Neural cell (in vitro differentiated cells): Measurements from ENCODE around the gene SIPA1. TPM values are rescaled to one million over a fixed set of nuclear protein-coding genes. Genes with fewer than 3 reads are reported as not detected.

Source experiments
- H2AFZ ChIP-seq: fragments of 200-600, 300-800 bp; sonication (generic), shearing (Covaris generic); 2 replicates; pipeline ENCODE4 v1.6.0; 2014; ENCODE audit warnings: low read depth, mild to moderate bottlenecking, antibody characterized with exemption, low read length, moderate library complexity
- H3F3A ChIP-seq: fragments of 200-600 bp; shearing (Covaris generic); 2 replicates; pipeline ENCODE4 v1.6.1; 2016; ENCODE audit warnings: mild to moderate bottlenecking, moderate library complexity, mixed read lengths, antibody characterized with exemption, low read length; ENCODE audit not compliant: insufficient read depth, poor library complexity, severe bottlenecking
- H3K27ac ChIP-seq: fragments of 200-600, 300-800 bp; sonication (generic), shearing (Covaris generic); 2 replicates; pipeline ENCODE4 v1.5.1; 2014; ENCODE audit warnings: mild to moderate bottlenecking, low read length, moderate library complexity
- H3K27me3 ChIP-seq: fragments of 300-800, 200-600 bp; sonication (generic), shearing (Covaris generic); 2 replicates; pipeline ENCODE4 v1.6.0; 2014; ENCODE audit warnings: mild to moderate bottlenecking, low read depth, low read length, moderate library complexity; ENCODE audit not compliant: insufficient read depth
- H3K36me3 ChIP-seq: fragments of 300-800, 200-600 bp; sonication (generic), shearing (Covaris generic); 2 replicates; pipeline ENCODE4 v1.5.1; 2014; ENCODE audit warnings: mild to moderate bottlenecking, antibody characterized with exemption, low read length, moderate library complexity; ENCODE audit not compliant: insufficient read depth
- H3K4me2 ChIP-seq: fragments of 300-800, 200-600 bp; sonication (generic), shearing (Covaris generic); 2 replicates; pipeline ENCODE4 v1.6.0; 2014; ENCODE audit warnings: mild to moderate bottlenecking, low read length
- H3K4me3 ChIP-seq: fragments of 300-800, 200-600 bp; sonication (generic), shearing (Covaris generic); 2 replicates; pipeline ENCODE4 v1.5.1; 2014; ENCODE audit warnings: mild to moderate bottlenecking, low read length, moderate library complexity
- H3K79me2 ChIP-seq: fragments of 200-600 bp; shearing (Covaris generic); replicated peaks from 2 replicates; pipeline ENCODE4 v1.6.0; 2014; ENCODE audit warnings: mild to moderate bottlenecking, low read length, moderate library complexity; ENCODE audit not compliant: insufficient read depth
- H3K9ac ChIP-seq: fragments of 300-800, 200-600 bp; sonication (generic), shearing (Covaris generic); 2 replicates; pipeline ENCODE4 v1.6.1; 2016; ENCODE audit warnings: mild to moderate bottlenecking, low read length, mixed read lengths
- H3K9me2 ChIP-seq: fragments of 200-600 bp; shearing (Covaris generic); 2 replicates; pipeline ENCODE4 v1.6.1; 2016; ENCODE audit warnings: mild to moderate bottlenecking, low read length, mixed read lengths; ENCODE audit not compliant: insufficient read depth
- H3K9me3 ChIP-seq: fragments of 200-600, 300-800 bp; sonication (generic), shearing (Covaris generic); 2 replicates; pipeline ENCODE4 v1.6.1; 2016; ENCODE audit warnings: mild to moderate bottlenecking, mixed run types, low read length, moderate library complexity, mixed read lengths
- H4K20me1 ChIP-seq: fragments of 200-600 bp; shearing (Covaris generic); 2 replicates; pipeline ENCODE4 v1.6.1; 2016; ENCODE audit warnings: mild to moderate bottlenecking, mixed run types; ENCODE audit not compliant: insufficient read depth
- CTCF ChIP-seq: fragments of 450-650 bp; IDR thresholded peaks from 2 replicates; pipeline ENCODE4 v1.5.1; 2014; ENCODE audit warnings: antibody characterized with exemption, mild to moderate bottlenecking, moderate library complexity; ENCODE audit not compliant: poor library complexity, severe bottlenecking
- EP300 ChIP-seq: fragments of 450-650 bp; conservative IDR thresholded peaks from 2 replicates; pipeline ENCODE4 v1.6.1; 2014; ENCODE audit warnings: antibody characterized with exemption, mild to moderate bottlenecking, moderate library complexity; ENCODE audit not compliant: poor library complexity, severe bottlenecking
- EZH2 ChIP-seq: fragments of 200-600, 300-800 bp; shearing (Covaris generic), sonication (generic); IDR thresholded peaks from 2 replicates; pipeline ENCODE4 v1.6.1; 2014; ENCODE audit warnings: antibody characterized with exemption, low read length, borderline replicate concordance, mild to moderate bottlenecking; ENCODE audit not compliant: insufficient read depth, poor library complexity, severe bottlenecking
- MXI1 ChIP-seq: fragments of 450-650 bp; conservative IDR thresholded peaks from 2 replicates; pipeline ENCODE4 v1.6.1; 2014; ENCODE audit warnings: antibody characterized with exemption, mild to moderate bottlenecking; ENCODE audit not compliant: poor library complexity, severe bottlenecking
- POLR2AphosphoS5 ChIP-seq: IDR thresholded peaks from 2 replicates; pipeline ENCODE4 v1.6.1; 2012
- RAD21 ChIP-seq: fragments of 450-650 bp; conservative IDR thresholded peaks from 2 replicates; pipeline ENCODE4 v1.6.1; 2014; ENCODE audit warnings: antibody characterized with exemption, mild to moderate bottlenecking, moderate library complexity
- SMC3 ChIP-seq: fragments of 450-650 bp; conservative IDR thresholded peaks from 2 replicates; pipeline ENCODE4 v1.6.1; 2014; ENCODE audit warnings: antibody characterized with exemption, mild to moderate bottlenecking, moderate library complexity; ENCODE audit not compliant: poor library complexity
- TAF1 ChIP-seq: IDR thresholded peaks from 2 replicates; pipeline ENCODE4 v1.6.1; 2012; ENCODE audit warnings: low read depth
- polyA plus RNA-seq: library from polyadenylated mRNA; depleted of rRNA; stranded (reverse); fragments of >200 nt; gene quantifications from 2 replicates; pipeline ENCODE4 v1.2.3, GENCODE V29; 2014
- TF ChIP-seq, protein P1 (sequence below): IDR thresholded peaks from 2 replicates; pipeline ENCODE4 v1.6.1; 2012; ENCODE audit warnings: borderline replicate concordance

The SIPA1 gene
- polyA plus RNA-seq, 1 donor from 2014 or later: 6.5 TPM

DNA sequence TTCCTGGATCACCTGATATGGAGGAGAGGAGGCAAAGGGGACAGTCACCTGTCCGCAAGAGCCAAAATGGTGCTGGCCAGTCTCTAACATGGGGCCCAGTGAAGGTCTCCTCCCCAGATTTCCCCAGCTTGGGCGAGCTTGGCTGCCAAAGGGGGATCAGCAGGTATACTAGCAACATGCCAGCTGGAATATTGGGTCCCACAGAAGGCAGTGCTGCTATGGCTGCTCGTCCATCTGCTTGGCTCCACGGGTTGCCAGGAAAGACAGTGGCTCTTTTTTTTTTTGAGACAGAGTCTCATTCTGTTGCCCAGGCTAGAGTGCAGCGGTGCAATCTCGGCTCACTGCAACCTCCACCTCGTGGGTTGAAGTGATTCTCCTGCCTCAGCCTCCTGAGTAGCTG lies 61.4 kb downstream of the SIPA1 start:
- Histone ChIP-seq H3K27me3 (no peaks in the 10 kb centered on the region), H2AFZ (no peak overlapping the region), H3K4me3 (no peak overlapping the region), H3K9me3 (no peaks in the 10 kb centered on the region), H3K9ac (no peak overlapping the region), H3F3A (no peaks in the 10 kb centered on the region), H3K9me2 (no peaks in the 10 kb centered on the region), H3K27ac (no peak overlapping the region), H3K79me2 (no peaks in the 10 kb centered on the region), H3K36me3 (no peaks in the 10 kb centered on the region), H3K4me2 (no peak overlapping the region), H4K20me1 (no peaks in the 10 kb centered on the region)
- no peak for TF ChIP-seq POLR2AphosphoS5
- TF ChIP-seq, protein P1, sequence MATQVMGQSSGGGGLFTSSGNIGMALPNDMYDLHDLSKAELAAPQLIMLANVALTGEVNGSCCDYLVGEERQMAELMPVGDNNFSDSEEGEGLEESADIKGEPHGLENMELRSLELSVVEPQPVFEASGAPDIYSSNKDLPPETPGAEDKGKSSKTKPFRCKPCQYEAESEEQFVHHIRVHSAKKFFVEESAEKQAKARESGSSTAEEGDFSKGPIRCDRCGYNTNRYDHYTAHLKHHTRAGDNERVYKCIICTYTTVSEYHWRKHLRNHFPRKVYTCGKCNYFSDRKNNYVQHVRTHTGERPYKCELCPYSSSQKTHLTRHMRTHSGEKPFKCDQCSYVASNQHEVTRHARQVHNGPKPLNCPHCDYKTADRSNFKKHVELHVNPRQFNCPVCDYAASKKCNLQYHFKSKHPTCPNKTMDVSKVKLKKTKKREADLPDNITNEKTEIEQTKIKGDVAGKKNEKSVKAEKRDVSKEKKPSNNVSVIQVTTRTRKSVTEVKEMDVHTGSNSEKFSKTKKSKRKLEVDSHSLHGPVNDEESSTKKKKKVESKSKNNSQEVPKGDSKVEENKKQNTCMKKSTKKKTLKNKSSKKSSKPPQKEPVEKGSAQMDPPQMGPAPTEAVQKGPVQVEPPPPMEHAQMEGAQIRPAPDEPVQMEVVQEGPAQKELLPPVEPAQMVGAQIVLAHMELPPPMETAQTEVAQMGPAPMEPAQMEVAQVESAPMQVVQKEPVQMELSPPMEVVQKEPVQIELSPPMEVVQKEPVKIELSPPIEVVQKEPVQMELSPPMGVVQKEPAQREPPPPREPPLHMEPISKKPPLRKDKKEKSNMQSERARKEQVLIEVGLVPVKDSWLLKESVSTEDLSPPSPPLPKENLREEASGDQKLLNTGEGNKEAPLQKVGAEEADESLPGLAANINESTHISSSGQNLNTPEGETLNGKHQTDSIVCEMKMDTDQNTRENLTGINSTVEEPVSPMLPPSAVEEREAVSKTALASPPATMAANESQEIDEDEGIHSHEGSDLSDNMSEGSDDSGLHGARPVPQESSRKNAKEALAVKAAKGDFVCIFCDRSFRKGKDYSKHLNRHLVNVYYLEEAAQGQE: no peak
- no peak for TF ChIP-seq SMC3
- TF ChIP-seq EZH2: no peak
- no peak for TF ChIP-seq CTCF
- no peak for TF ChIP-seq RAD21
- TF ChIP-seq TAF1: no peak
- TF ChIP-seq EP300: no peak
- TF ChIP-seq MXI1: no peak

GRCh38 chr11:65700399-65700798 lies 62.5 kb downstream of the SIPA1 start:
- no peaks in the 10 kb centered on the region for H3F3A ChIP-seq

More at GRCh38 chr11:65700399-65700798, 62.5 kb downstream of the SIPA1 start:
- Histone ChIP-seq H4K20me1 (no peaks in the 10 kb centered on the region), H3K27ac (no peak overlapping the region), H3K27me3 (no peaks in the 10 kb centered on the region), H3K36me3 (no peaks in the 10 kb centered on the region), H3K4me3 (no peak overlapping the region), H3K4me2 (no peak overlapping the region), H3K9me2 (no peaks in the 10 kb centered on the region), H3K79me2 (no peaks in the 10 kb centered on the region), H2AFZ (no peak overlapping the region), H3K9me3 (no peaks in the 10 kb centered on the region), H3K9ac (no peak overlapping the region)
- no peak for TF ChIP-seq CTCF
- TF ChIP-seq MXI1: no peak
- no peak for TF ChIP-seq SMC3
- no peak for TF ChIP-seq POLR2AphosphoS5
- no peak for TF ChIP-seq EP300
- no peak for TF ChIP-seq EZH2
- TF ChIP-seq RAD21: no peak
- TF ChIP-seq, protein P1: no peak
- no peak for TF ChIP-seq TAF1
